HCT116 (cell line): ENCODE results near the gene RASGEF1C. TPM values are rescaled to one million over a fixed set of nuclear protein-coding genes. Genes with fewer than 3 reads are reported as not detected.

Source experiments
- ATAC-seq: fragments of 200-7000 bp; cut with Tn5 transposase; 2 replicates; pipeline ENCODE4 v1.9.1; 2020; ENCODE audit warnings: mild to moderate bottlenecking, moderate library complexity
- BruUV-seq: library from RNA; stranded (reverse); fragments of 400-500 nt; replicated peaks from 2 replicates; lab custom pipeline; 2021; lab: Mats Ljungman, UMichigan
- CTCF ChIA-PET: fragments of 300-600 bp; sonication (Branson Sonifier 250); formaldehyde crosslinking; loops from one replicate; lab custom pipeline; 2021; ENCODE audit warnings: antibody characterized with exemption; lab: Charles Lee
- POLR2A ChIA-PET: fragments of 300-600, 350-600 bp; sonication (Branson Sonifier 250); formaldehyde crosslinking; loops from one replicate; lab custom pipeline; 2021; ENCODE audit warnings: antibody characterized with exemption; lab: Charles Lee
- RAD21 ChIA-PET, 2 experiments: fragments of 300-600 bp; sonication (Branson Sonifier 250); formaldehyde crosslinking; loops; one replicate each; lab custom pipeline; 2023; ENCODE audit warnings: low total read pairs in 2 of 2; ENCODE audit not compliant: uncharacterized antibody in 2 of 2, unreplicated experiment in 2 of 2, low non-redundant PET in 1 of 2; lab: Charles Lee
- DNase-seq: peaks from one replicate; pipeline ENCODE4 v3.0.0-alpha.2; 2010; ENCODE audit warnings: low read depth, low spot score
- H2AFZ ChIP-seq: fragments of 200-600 bp; shearing (Covaris generic), sonication (generic); 2 replicates; pipeline ENCODE4 v1.6.1; 2017; ENCODE audit warnings: low read depth, mixed run types, mixed read lengths, antibody characterized with exemption, low read length; ENCODE audit not compliant: poor library complexity, severe bottlenecking
- H3K27ac ChIP-seq: 2 replicates; pipeline ENCODE4 v1.5.1; 2012; ENCODE audit warnings: low read depth, low read length
- H3K27me3 ChIP-seq: fragments of 200-600 bp; sonication (generic); 2 replicates; pipeline ENCODE4 v1.6.1; 2016; ENCODE audit warnings: mixed run types, low read length, mixed read lengths; ENCODE audit not compliant: insufficient read depth
- H3K36me3 ChIP-seq, 2 experiments: fragments of 200-500 bp in 1 of 2; fragments of 200-600 bp in 1 of 2; sonication (Bioruptor generic) in 1 of 2; sonication (generic) in 1 of 2; 2 replicates each; pipeline versions ENCODE4 v1.5.1 to v1.6.1; 2014 to 2016; ENCODE audit warnings: low read length in 2 of 2, inconsistent platforms in 1 of 2, mixed read lengths in 1 of 2, mixed run types in 1 of 2; ENCODE audit not compliant: insufficient read depth in 2 of 2, control insufficient read depth in 1 of 2
- H3K4me1 ChIP-seq, 2 experiments: fragments of 200-600 bp in 1 of 2; sonication (generic) in 1 of 2; 2 replicates each; pipeline versions ENCODE4 v1.5.1 to v1.6.1; 2012 to 2017; ENCODE audit warnings: low read length in 2 of 2, inconsistent platforms in 1 of 2, mild to moderate bottlenecking in 1 of 2, mixed read lengths in 1 of 2, mixed run types in 1 of 2, moderate library complexity in 1 of 2; ENCODE audit not compliant: insufficient read depth in 2 of 2, control insufficient read depth in 1 of 2
- H3K4me2 ChIP-seq: fragments of 200-600 bp; sonication (generic); 2 replicates; pipeline ENCODE4 v1.6.1; 2017; ENCODE audit warnings: mixed run types, low read length, mixed read lengths
- H3K4me3 ChIP-seq, 2 experiments: fragments of 200-600 bp in 1 of 2; sonication (generic) in 1 of 2; replicated peaks in 1 of 2; 2 replicates each; pipeline ENCODE4 v1.5.1; 2011 to 2016; ENCODE audit warnings: low read length in 2 of 2, control low read depth in 1 of 2, low read depth in 1 of 2, mild to moderate bottlenecking in 1 of 2, mixed read lengths in 1 of 2, mixed run types in 1 of 2
- H3K79me2 ChIP-seq: fragments of 200-600 bp; sonication (generic); 2 replicates; pipeline ENCODE4 v1.6.1; 2017; ENCODE audit warnings: mild to moderate bottlenecking, mixed run types, low read length, moderate library complexity, mixed read lengths; ENCODE audit not compliant: insufficient read depth
- H3K9ac ChIP-seq: fragments of 200-600 bp; sonication (generic); 2 replicates; pipeline ENCODE4 v1.6.1; 2016; ENCODE audit warnings: low read length, mixed read lengths
- H3K9me2 ChIP-seq: fragments of 200-600 bp; sonication (generic), shearing (Covaris generic); 2 replicates; pipeline ENCODE4 v1.6.1; 2017; ENCODE audit warnings: mixed run types, mild to moderate bottlenecking, moderate library complexity; ENCODE audit not compliant: insufficient read depth
- H3K9me3 ChIP-seq, 2 experiments: fragments of 200-500 bp in 1 of 2; fragments of 200-600 bp in 1 of 2; sonication (Bioruptor generic) in 1 of 2; sonication (generic) in 1 of 2; 2 replicates each; pipeline ENCODE4 v1.6.1; 2014 to 2017; ENCODE audit warnings: low read length in 2 of 2, mixed read lengths in 2 of 2, inconsistent platforms in 1 of 2, low read depth in 1 of 2, mild to moderate bottlenecking in 1 of 2, mixed run types in 1 of 2, moderate library complexity in 1 of 2; ENCODE audit not compliant: control insufficient read depth in 1 of 2, insufficient read depth in 1 of 2
- H4K20me1 ChIP-seq: fragments of 200-600 bp; sonication (generic), shearing (Covaris generic); 2 replicates; pipeline ENCODE4 v1.6.1; 2017; ENCODE audit warnings: mixed run types, mild to moderate bottlenecking, moderate library complexity; ENCODE audit not compliant: insufficient read depth
- CBX3 ChIP-seq: IDR thresholded peaks from 2 replicates; pipeline ENCODE4 v1.6.1; 2012; ENCODE audit warnings: low read depth
- FOSL1 ChIP-seq: IDR thresholded peaks from 2 replicates; pipeline ENCODE4 v1.6.1; 2012; ENCODE audit warnings: low read depth
- POLR2A ChIP-seq: IDR thresholded peaks from 2 replicates; pipeline ENCODE4 v1.7.0; 2011; ENCODE audit warnings: borderline replicate concordance; ENCODE audit not compliant: insufficient read depth, insufficient read length; ENCODE audit errors: extremely low read depth
- YY1 ChIP-seq: IDR thresholded peaks from 2 replicates; pipeline ENCODE4 v1.6.1; 2011; ENCODE audit warnings: low read length, low read depth, moderate library complexity, mild to moderate bottlenecking; ENCODE audit not compliant: insufficient replicate concordance; ENCODE audit errors: extremely low read depth
- ZFX ChIP-seq: fragments of 450-650 bp; IDR thresholded peaks from 2 replicates; pipeline ENCODE4 v1.6.1; 2017
- ZNF274 ChIP-seq: fragments of 200-500 bp; sonication (Bioruptor generic); IDR thresholded peaks from 2 replicates; pipeline ENCODE4 v1.6.1; 2014; ENCODE audit warnings: mild to moderate bottlenecking, low read depth, low read length, inconsistent platforms
- intact Hi-C: fragments of 100-400 bp; cut with micrococcal nuclease; formaldehyde crosslinking; loops from 2 replicates; pipeline ENCODE4 v1.10.0; 2022
- total RNA-seq: library from RNA; stranded (reverse); gene quantifications from one replicate; pipeline ENCODE4 v1.2.1, GENCODE V29; 2021; ENCODE audit not compliant: unreplicated experiment
- TF ChIP-seq, protein P1 (sequence below): IDR thresholded peaks from 2 replicates; pipeline ENCODE4 v1.6.1; 2012; ENCODE audit warnings: low read depth
- TF ChIP-seq, protein P2 (sequence below), 3 experiments: fragments of 200-600 bp in 1 of 3; sonication (generic) in 1 of 3; IDR thresholded peaks in 2 of 3; conservative IDR thresholded peaks in 1 of 3; 2 replicates each; pipeline ENCODE4 v1.5.1; 2012 to 2017; ENCODE audit warnings: low read depth in 2 of 3, low read length in 2 of 3, antibody characterized with exemption in 1 of 3, borderline replicate concordance in 1 of 3, control low read depth in 1 of 3, mild to moderate bottlenecking in 1 of 3, mixed read lengths in 1 of 3, mixed run types in 1 of 3, moderate library complexity in 1 of 3; ENCODE audit not compliant: insufficient read depth in 1 of 3
- TF ChIP-seq, protein P3 (sequence below): IDR thresholded peaks from 2 replicates; pipeline ENCODE4 v1.6.1; 2012

The RASGEF1C gene
- total RNA-seq, 1 experiment from 2014 or later: 1.2 TPM

DNA sequence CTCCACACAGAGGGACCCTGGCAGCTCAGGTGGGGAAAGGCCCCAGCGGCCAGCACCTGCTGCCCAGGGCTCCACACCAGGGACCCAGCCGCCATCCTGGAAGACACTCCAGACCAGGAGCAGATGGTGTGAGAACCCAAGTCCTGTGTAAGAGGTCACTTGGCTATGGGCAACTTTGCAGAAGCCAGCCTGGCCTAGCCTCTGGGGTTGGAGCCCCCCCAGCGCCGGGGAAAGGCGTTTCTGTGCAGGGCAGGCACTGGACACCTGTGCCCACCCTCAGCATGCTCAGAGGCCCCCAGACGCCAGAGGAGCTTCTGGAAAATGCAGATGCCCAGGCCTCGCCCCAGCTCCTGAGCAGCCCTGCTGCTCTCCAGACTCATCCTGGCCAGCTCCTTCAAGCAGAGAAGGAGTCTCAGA, 34.0 kb downstream of the RASGEF1C start:
- no peak overlapping the region for H3K27ac ChIP-seq
- no peak for TF ChIP-seq CBX3
- TF ChIP-seq ZFX: no peak
- TF ChIP-seq YY1: no peak
- no peak for TF ChIP-seq POLR2A
- TF ChIP-seq FOSL1: no peak
- TF ChIP-seq, protein P1, sequence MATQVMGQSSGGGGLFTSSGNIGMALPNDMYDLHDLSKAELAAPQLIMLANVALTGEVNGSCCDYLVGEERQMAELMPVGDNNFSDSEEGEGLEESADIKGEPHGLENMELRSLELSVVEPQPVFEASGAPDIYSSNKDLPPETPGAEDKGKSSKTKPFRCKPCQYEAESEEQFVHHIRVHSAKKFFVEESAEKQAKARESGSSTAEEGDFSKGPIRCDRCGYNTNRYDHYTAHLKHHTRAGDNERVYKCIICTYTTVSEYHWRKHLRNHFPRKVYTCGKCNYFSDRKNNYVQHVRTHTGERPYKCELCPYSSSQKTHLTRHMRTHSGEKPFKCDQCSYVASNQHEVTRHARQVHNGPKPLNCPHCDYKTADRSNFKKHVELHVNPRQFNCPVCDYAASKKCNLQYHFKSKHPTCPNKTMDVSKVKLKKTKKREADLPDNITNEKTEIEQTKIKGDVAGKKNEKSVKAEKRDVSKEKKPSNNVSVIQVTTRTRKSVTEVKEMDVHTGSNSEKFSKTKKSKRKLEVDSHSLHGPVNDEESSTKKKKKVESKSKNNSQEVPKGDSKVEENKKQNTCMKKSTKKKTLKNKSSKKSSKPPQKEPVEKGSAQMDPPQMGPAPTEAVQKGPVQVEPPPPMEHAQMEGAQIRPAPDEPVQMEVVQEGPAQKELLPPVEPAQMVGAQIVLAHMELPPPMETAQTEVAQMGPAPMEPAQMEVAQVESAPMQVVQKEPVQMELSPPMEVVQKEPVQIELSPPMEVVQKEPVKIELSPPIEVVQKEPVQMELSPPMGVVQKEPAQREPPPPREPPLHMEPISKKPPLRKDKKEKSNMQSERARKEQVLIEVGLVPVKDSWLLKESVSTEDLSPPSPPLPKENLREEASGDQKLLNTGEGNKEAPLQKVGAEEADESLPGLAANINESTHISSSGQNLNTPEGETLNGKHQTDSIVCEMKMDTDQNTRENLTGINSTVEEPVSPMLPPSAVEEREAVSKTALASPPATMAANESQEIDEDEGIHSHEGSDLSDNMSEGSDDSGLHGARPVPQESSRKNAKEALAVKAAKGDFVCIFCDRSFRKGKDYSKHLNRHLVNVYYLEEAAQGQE: no peak
- TF ChIP-seq, protein P2, sequence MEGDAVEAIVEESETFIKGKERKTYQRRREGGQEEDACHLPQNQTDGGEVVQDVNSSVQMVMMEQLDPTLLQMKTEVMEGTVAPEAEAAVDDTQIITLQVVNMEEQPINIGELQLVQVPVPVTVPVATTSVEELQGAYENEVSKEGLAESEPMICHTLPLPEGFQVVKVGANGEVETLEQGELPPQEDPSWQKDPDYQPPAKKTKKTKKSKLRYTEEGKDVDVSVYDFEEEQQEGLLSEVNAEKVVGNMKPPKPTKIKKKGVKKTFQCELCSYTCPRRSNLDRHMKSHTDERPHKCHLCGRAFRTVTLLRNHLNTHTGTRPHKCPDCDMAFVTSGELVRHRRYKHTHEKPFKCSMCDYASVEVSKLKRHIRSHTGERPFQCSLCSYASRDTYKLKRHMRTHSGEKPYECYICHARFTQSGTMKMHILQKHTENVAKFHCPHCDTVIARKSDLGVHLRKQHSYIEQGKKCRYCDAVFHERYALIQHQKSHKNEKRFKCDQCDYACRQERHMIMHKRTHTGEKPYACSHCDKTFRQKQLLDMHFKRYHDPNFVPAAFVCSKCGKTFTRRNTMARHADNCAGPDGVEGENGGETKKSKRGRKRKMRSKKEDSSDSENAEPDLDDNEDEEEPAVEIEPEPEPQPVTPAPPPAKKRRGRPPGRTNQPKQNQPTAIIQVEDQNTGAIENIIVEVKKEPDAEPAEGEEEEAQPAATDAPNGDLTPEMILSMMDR (IDR thresholded peaks at IDR 0.05 in 2 of 3, conservative IDR thresholded peaks at IDR 0.05 in 1 of 3; ENCODE audit: borderline replicate concordance in 1 of 3, insufficient read depth in 1 of 3, low read depth in 2 of 3, low read length in 2 of 3): no peak
- TF ChIP-seq, protein P3, sequence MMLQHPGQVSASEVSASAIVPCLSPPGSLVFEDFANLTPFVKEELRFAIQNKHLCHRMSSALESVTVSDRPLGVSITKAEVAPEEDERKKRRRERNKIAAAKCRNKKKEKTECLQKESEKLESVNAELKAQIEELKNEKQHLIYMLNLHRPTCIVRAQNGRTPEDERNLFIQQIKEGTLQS: no peak
- no peak for TF ChIP-seq ZNF274
- no peaks in the 10 kb centered on the region for H3K9me2 ChIP-seq
- intact Hi-C loops: no loop called here
- no peak for DNase-seq
- no peaks in the 10 kb centered on the region for H3K4me1 ChIP-seq
- H3K9me3 ChIP-seq: no peaks in the 10 kb centered on the region
- H2AFZ ChIP-seq: no peak overlapping the region
- no peak overlapping the region for H3K9ac ChIP-seq
- H3K27me3 ChIP-seq: no peaks in the 10 kb centered on the region
- BruUV-seq: no TSS peak
- no peak overlapping the region for H3K4me2 ChIP-seq
- H3K36me3 ChIP-seq: no peaks in the 10 kb centered on the region
- CTCF ChIA-PET: no interaction called here
- H3K79me2 ChIP-seq: no peaks in the 10 kb centered on the region
- no peak for ATAC-seq
- no peak overlapping the region for H3K4me3 ChIP-seq
- POLR2A ChIA-PET: no interaction called here
- no peaks in the 10 kb centered on the region for H4K20me1 ChIP-seq
- RAD21 ChIA-PET: no interaction called here
